K562 (cell line): ENCODE results near the gene SPAG9. TPM values are rescaled to one million over a fixed set of nuclear protein-coding genes. Genes with fewer than 3 reads are reported as not detected.

Source experiments
- ATAC-seq: fragments of 200-7000 bp; cut with Tn5 transposase; 3 replicates; pipeline ENCODE4 v1.9.1; 2020; ENCODE audit warnings: moderate library complexity
- BruUV-seq: library from RNA; stranded (reverse); fragments of 400-500 nt; replicated peaks from 2 replicates; lab custom pipeline; 2021; lab: Mats Ljungman, UMichigan
- CTCF ChIA-PET: fragments of 300-600 bp; formaldehyde crosslinking; extraction: SDS; loops from one replicate; lab custom pipeline; 2021; ENCODE audit warnings: low intra/inter-chr PET ratio; lab: Yijun Ruan, JAX
- POLR2A ChIA-PET: fragments of 300-600, 350-650 bp; sonication (Branson Sonifier 250); formaldehyde crosslinking; extraction: SDS; loops from one replicate; lab custom pipeline; 2021; ENCODE audit warnings: antibody characterized with exemption, inconsistent platforms; lab: Yijun Ruan, JAX
- DNase-seq, 4 experiments: peaks; one replicate each; pipeline versions ENCODE4 v3.0.0 to v3.0.0-alpha.2; 2011 to 2018; ENCODE audit warnings: low spot score in 3 of 4, mixed read lengths in 3 of 4; ENCODE audit errors: extremely low read depth in 1 of 4
- FAIRE-seq: peaks from 2 replicates; lab custom pipeline; 2011; peaks lifted over from hg19 to GRCh38; lab: Jason Lieb, UNC
- H2AFZ ChIP-seq: 2 replicates; pipeline ENCODE4 v1.6.0; 2011; ENCODE audit warnings: low read depth, low read length, control low read depth, inconsistent platforms
- H3K27ac ChIP-seq: fragments of 200-600 bp; 3 replicates; pipeline ENCODE4 v1.8.0; 2011; ENCODE audit warnings: low read depth, mild to moderate bottlenecking, control low read depth, inconsistent platforms, low read length, moderate library complexity, mixed read lengths; ENCODE audit errors: extremely low read depth
- H3K27me3 ChIP-seq, 2 experiments: fragments of 300-600 bp in 1 of 2; 2 replicates in 1 of 2; 3 replicates in 1 of 2; pipeline versions ENCODE4 v1.6.0 to v1.8.0; 2011; ENCODE audit warnings: inconsistent platforms in 2 of 2, low read length in 2 of 2, mild to moderate bottlenecking in 1 of 2, mixed read lengths in 1 of 2, moderate library complexity in 1 of 2; ENCODE audit not compliant: control insufficient read depth in 2 of 2, insufficient read depth in 2 of 2
- H3K36me3 ChIP-seq: fragments of 300-600 bp; 3 replicates; pipeline ENCODE4 v1.8.0; 2011; ENCODE audit warnings: mild to moderate bottlenecking, low read length, inconsistent platforms; ENCODE audit not compliant: control insufficient read depth, insufficient read depth
- H3K4me1 ChIP-seq, 2 experiments: fragments of 200-600 bp in 1 of 2; replicated peaks in 1 of 2; 2 replicates in 1 of 2; 3 replicates in 1 of 2; pipeline versions ENCODE4 v1.5.1 to v1.8.0; 2011; ENCODE audit warnings: inconsistent platforms in 2 of 2, low read length in 2 of 2, mild to moderate bottlenecking in 1 of 2, mixed read lengths in 1 of 2, moderate library complexity in 1 of 2; ENCODE audit not compliant: control insufficient read depth in 2 of 2, insufficient read depth in 2 of 2
- H3K4me2 ChIP-seq: 2 replicates; pipeline ENCODE4 v1.6.1; 2011; ENCODE audit warnings: low read length, control low read depth, inconsistent platforms, mixed read lengths; ENCODE audit not compliant: insufficient read depth
- H3K4me3 ChIP-seq: fragments of 200-600 bp; sonication (generic), shearing (Covaris generic); 2 replicates; pipeline ENCODE4 v1.5.1; 2016; ENCODE audit warnings: control low read depth, inconsistent platforms
- H3K79me2 ChIP-seq: fragments of 200-600 bp; 3 replicates; pipeline ENCODE4 v1.8.0; 2011; ENCODE audit warnings: low read length, inconsistent platforms; ENCODE audit not compliant: control insufficient read depth, insufficient read depth
- H3K9ac ChIP-seq, 2 experiments: 2 replicates each; pipeline versions ENCODE4 v1.6.0 to v1.6.1; 2011; ENCODE audit warnings: low read depth in 2 of 2, low read length in 2 of 2, control low read depth in 1 of 2, inconsistent platforms in 1 of 2, mild to moderate bottlenecking in 1 of 2, mixed read lengths in 1 of 2; ENCODE audit not compliant: insufficient read depth in 1 of 2
- H3K9me1 ChIP-seq: one replicate; pipeline ENCODE4 v1.6.0; 2011; ENCODE audit warnings: inconsistent platforms, mild to moderate bottlenecking, low read length, moderate library complexity; ENCODE audit not compliant: control insufficient read depth, insufficient read depth
- H3K9me3 ChIP-seq: replicated peaks from 2 replicates; pipeline ENCODE4 v1.5.1; 2011; ENCODE audit warnings: low read depth, low read length, inconsistent platforms; ENCODE audit not compliant: control insufficient read depth, insufficient read depth
- H4K20me1 ChIP-seq: replicated peaks from 2 replicates; pipeline ENCODE4 v1.6.1; 2011; ENCODE audit warnings: low read length, inconsistent platforms, mixed read lengths; ENCODE audit not compliant: control insufficient read depth, insufficient read depth
- KLF6 ChIP-seq: fragments of 250-450 bp; sonication (Bioruptor Pico); IDR thresholded peaks from 2 replicates; pipeline ENCODE4 v1.4.0; 2020; ENCODE audit warnings: mild to moderate bottlenecking, moderate library complexity, borderline replicate concordance
- NFIC ChIP-seq: fragments of 450-650 bp; IDR thresholded peaks from 2 replicates; pipeline ENCODE4 v1.6.1; 2017; ENCODE audit warnings: mild to moderate bottlenecking, inconsistent platforms
- SP1 ChIP-seq: sonication (generic); formaldehyde crosslinking; IDR thresholded peaks from 2 replicates; pipeline ENCODE4 v1.8.1; 2022; ENCODE audit warnings: mild to moderate bottlenecking, missing genetic modification reagents
- ZNF318 ChIP-seq, 2 experiments: fragments of 450-650 bp; IDR thresholded peaks; 2 replicates each; pipeline ENCODE4 v1.6.1; 2016; ENCODE audit warnings: mild to moderate bottlenecking in 2 of 2, borderline replicate concordance in 1 of 2, low read depth in 1 of 2, moderate library complexity in 1 of 2
- WGBS: fragments of 100-300 bp; shearing (Covaris generic); methylation state at CpG from one replicate; pipeline ENCODE4 v1.1.6; 2016; ENCODE audit warnings: low coverage, mixed read lengths; ENCODE audit not compliant: insufficient coverage; ENCODE audit errors: missing lambda C conversion rate; 5-methylcytosine and 5-hydroxymethylcytosine counted together
- in situ Hi-C: fragments of 300-500 bp; cut with MboI; formaldehyde crosslinking; loops from 4 replicates; pipeline ENCODE4 v1.15.0; 2018; ENCODE audit warnings: inconsistent platforms, mixed read lengths
- intact Hi-C: fragments of 100-400 bp; cut with micrococcal nuclease; formaldehyde crosslinking; loops from 2 replicates; pipeline ENCODE4 v1.14.2; 2022
- polyA plus RNA-seq, 8 experiments: library from polyadenylated mRNA; depleted of rRNA in 4 of 8; stranded (reverse) in 5 of 8; unstranded in 3 of 8; fragments of >200 nt; fragmentation: Nextera tagmentation in 2 of 8; fragmentation: Illumina TruSeq in 1 of 8; extraction: Ambion mirVana in 2 of 8; extraction: Trizol in 1 of 8; gene quantifications; 2 replicates each; pipeline versions ENCODE4 v1.2.1 to v1.2.3, GENCODE V29; 2011 to 2014; ENCODE audit warnings: inconsistent platforms in 1 of 8, missing spikeins in 1 of 8
- total RNA-seq, 7 experiments: library from RNA; depleted of rRNA in 6 of 7; stranded (reverse); fragments of >200 nt in 6 of 7; fragmentation: Illumina TruSeq in 2 of 7; extraction: Trizol in 2 of 7; gene quantifications; 2 replicates each; pipeline versions ENCODE4 v1.2.1 to v1.2.3, GENCODE V29; 2011 to 2021; ENCODE audit warnings: low replicate concordance in 1 of 7

Gene SPAG9
- total and polyA plus RNA-seq, 9 of the 15 experiments (the other 6 are each of a cell fraction or from before 2014, with no cell fraction given), result 12.2 to 99.2 (median 58.2) TPM

- ATAC-seq (no peak), DNase-seq (no peak), FAIRE-seq (no peak)
- WGBS, result 46% methylated on average over 5 of the region's 5 CpGs
- Histone ChIP-seq H3K4me1 (peaks cover 39 to 59% of the 10 kb centered on the region in 2 experiments), H3K9ac (peak overlapping the region in 1 of 2 experiments; percentile 77; a peak in 1 of 4 replicates), H3K79me2 (no peaks in the 10 kb centered on the region), H3K36me3 (no peaks in the 10 kb centered on the region), H3K4me3 (no peak overlapping the region), H4K20me1 (no peaks in the 10 kb centered on the region), H3K4me2 (no peak overlapping the region), H3K9me3 (no peaks in the 10 kb centered on the region), H3K27me3 (no peaks in the 10 kb centered on the region), H3K9me1 (no peaks in the 10 kb centered on the region), H2AFZ (no peak overlapping the region), H3K27ac (no peak overlapping the region)
- ChIA-PET CTCF (no interaction called here), POLR2A (interaction anchor here (0.7 to 13.9 kb wide), 2 partner anchors 17 to 88 kb away, joined by 3 to 207 read pairs; partner anchors contain the start of gene TOB1)
- intact Hi-C loops, result no loop called here
- no TSS peak for BruUV-seq
- in situ Hi-C loops, result loop anchor here (5.0 to 10.0 kb wide), 2 partner anchors 90 to 407 kb away; partner anchors contain the start of gene SPATA20
- no peak for TF ChIP-seq KLF6 (CRISPR knock-in tag)
- 0 out of 2 replicates have a peak, but pooled peaks have one; percentile 35 for TF ChIP-seq NFIC
- TF ChIP-seq SP1 (CRISPR knock-in tag), result no peak
- no peak for TF ChIP-seq ZNF318 (IDR thresholded peaks at IDR 0.05; ENCODE audit: borderline replicate concordance in 1 of 2, low read depth in 1 of 2)
Measured at GRCh38 chr17:50952013-50952412, 168.7 kb downstream of the SPAG9 start.
